ENCODE measurements around the gene GMEB2.

GRCh38 chr20:63599396-63600050, 27.4 kb downstream of the GMEB2 start:
- TF ChIP-seq CTCF (IDR thresholded peaks at IDR 0.05) (no peak), POLR2A (IDR thresholded peaks at IDR 0.05) (no peak)

Measured in right lobe of liver (tissue), 4 donors.